Stimulated activated CD8-positive, alpha-beta memory T cell treated with anti-CD3 and anti-CD28 coated beads, Interleukin-12 subunit alpha, Interleukin-12 subunit beta, amount 100 ng/mL, for 4 hours (primary cell): ENCODE data around the gene CDK17.

ENCODE experiments used
- DNase-seq: peaks from one replicate; pipeline ENCODE4 v3.0.0-alpha.2; 2020; ENCODE audit warnings: low read depth

Gene CDK17

DNA sequence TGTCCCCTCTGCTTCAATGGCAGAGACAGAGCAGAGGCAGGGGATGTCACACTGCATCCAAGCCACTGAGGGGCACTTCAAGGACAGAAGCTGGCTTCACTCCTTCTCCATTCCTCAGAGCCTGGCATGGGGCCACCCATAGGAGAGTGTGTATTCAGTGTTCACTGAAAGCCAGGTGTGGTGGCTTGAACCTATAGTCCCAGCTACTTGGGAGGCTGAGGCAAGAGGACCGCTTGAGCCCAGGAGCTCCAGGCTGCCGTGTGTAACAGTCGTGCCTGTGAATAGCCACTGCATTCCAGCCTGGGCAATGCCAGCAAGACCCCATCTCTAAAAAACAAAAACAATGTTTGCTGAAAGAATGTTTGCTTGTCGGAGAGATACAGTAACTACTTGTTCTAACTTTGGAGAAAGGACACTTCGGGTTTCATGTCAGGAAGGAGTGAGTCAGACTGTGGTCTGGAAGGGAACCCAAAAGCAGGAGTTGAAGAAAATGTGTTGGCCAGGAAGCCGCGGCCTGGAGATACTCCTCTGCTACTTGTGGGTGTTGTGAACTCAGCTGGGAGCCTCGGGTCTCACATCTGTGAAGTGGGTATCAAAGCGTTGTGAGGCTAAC lies 162.7 kb downstream of the CDK17 start:
- DNase-seq: peak; percentile 31

DNA sequence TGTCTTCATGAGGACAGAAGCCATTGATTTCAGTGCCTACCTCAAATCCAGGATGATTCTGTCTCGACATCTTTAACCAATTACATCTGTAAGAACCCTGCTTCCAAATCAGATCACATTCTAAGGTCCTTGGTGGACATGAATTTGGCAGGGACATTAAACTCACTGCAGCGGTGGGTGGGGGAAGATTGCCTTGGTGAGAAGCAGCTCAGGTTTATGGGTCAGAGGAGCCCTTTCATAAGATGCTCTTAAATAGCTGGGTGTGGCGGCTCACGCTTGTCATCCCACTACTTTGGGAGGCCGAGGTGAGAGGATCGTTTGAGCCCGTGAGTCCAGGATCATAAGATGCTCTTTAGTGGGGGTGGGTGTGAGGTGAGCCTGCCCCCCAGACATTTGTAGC lies 163.2 kb downstream of the CDK17 start:
- DNase-seq: no peak

DNA sequence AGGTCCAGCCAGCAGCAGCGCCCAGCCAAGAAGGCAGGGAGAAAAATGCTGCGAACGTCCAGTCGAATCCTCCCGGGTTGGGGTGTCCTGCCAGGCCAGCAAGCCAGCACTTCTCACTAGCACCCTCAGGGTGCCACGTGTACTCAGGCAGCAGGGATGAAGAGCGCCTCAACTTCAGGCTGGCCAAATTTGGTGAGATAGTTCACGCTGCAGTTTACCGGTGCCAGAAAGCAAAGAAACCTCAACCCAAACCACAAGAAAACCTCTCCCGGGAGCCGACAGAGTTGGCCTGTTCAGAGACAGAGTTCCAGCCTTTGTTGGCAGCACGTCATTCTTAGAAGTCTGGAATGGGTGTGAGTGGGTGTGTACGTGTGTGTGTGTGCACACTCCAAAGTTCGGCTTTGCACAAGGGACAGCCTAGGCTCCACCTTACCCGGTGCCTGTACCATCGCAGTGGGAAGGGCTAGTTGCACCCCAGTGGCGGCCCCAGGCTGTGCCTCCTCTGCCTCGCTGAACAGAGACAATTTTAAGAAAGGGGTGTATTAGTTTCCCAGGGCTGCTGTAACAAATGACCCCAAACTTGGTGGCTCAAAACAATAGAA lies 163.9 kb downstream of the CDK17 start:
- no peak for DNase-seq

DNA sequence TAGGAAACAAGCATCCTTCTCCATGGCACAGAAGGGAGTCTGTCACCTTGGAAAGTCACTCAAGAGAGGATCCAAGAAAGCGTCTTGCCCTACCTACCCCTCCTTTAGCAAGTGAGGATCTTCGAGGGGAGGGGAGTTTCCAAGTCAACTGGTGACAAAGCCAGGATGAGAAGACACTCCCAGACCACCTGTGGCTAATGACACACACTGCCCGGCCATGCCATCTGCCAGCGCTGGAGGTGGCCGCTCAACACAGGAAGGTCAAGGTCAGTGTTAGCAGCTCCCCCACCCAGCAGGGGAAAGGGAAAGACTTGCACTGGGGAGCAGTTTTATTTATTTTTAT lies 164.8 kb downstream of the CDK17 start:
- no peak for DNase-seq

DNA sequence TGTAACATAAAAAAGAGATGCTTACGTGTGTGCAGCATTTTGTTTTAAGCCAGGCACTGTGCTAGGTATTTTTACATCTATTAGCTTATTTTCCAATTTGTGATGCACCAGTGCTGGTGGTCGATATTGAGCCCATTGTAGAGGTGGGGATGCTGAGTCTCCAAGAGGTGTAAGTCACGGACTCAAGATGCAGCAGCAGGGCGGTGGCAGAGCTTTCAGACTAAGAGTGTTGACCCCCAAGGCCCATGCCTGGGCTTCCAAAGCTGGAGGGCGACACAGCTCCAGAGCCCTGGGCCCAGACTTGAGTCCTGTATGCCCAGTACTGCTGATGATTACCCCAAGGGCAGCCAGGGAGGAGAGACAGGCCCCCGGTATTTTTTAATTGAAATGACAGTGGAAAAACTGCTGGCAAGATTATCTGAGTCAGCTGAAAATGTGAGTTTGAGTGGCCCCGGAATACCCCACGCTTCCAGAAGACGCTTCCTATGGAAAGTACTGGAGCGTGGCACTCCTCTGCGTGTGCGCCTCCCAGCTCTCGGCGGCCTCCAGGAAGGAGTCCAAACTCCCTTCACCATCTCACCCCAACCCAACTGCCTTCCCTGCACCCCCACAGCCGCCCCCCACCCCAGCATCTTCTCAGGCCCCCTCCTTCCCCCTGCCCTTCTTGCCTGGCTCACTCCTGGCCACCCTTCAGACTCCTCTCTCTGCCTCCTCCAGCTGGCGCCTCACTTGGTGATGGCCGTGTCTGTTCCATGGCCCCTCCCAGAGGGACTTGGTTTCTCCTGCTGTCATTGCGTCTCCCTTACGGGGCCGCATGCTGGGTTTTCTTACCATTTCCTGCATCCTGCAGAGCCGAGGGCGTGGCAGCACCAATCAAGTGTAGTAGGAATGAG lies 165.4 kb downstream of the CDK17 start:
- no peak for DNase-seq

DNA sequence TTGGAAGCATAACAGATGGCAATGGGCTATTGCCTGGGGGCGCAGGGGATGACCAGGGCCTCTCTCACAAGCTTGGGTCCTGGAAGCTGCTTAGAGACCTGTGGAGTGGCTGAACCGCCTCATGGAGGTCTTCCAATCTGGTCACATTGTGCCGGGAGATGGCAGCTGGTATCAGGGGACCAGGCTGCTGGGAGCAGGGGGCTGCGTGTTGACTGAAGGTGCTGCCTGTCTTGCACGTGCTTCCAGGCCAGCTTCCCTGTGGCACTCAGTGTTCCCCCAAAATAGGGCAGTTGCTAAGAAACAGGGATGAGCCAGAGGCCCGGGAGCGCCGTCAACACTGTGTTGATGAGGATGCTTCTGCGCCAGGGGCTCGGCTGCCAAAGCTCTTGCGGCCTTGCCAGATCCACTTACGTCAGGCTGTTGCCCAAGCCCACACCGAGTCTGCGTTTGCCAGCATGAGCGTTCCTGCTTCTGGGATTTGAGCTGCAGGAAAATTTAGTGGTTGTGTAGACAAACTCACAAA lies 166.2 kb downstream of the CDK17 start:
- no peak for DNase-seq

DNA sequence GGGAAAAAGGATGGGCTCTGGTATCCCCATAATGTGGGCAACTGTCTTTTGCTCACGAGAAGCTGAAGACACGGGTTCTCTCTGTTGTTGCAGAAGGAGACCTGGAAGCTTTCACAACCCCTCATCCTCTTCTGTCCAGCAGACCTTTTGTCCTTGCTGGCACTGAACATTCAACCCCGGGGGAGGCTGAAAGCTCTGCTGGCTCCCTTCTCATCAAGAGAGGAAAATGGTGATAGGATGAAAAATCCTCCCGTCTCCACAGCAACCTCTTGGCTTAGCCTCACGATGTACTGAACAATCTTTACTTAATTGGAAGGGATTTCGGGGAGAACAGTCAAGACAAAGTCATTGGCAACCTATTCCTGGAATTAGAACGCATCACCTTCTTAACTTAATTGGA lies 167.1 kb downstream of the CDK17 start:
- DNase-seq: no peak

DNA sequence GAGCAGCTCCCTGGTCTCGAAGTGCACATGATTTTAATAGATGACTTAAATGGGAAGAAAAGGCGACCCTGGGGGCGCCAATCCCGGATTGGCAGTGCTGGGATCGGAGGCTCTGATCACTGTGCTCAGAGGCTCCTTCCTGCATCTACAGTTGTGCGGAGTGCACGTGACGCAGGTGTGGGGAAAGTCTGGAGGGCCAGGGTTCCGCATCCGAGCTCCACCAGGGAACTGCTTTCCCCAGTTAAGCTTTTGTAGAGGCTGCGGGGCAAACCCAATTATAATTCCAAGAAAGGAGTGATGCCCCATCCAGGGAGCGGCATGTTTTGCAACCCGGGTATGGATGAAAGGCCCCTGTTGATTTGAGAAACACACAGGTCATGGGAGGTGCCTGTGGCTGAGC lies 169.6 kb downstream of the CDK17 start:
- DNase-seq: no peak

DNA sequence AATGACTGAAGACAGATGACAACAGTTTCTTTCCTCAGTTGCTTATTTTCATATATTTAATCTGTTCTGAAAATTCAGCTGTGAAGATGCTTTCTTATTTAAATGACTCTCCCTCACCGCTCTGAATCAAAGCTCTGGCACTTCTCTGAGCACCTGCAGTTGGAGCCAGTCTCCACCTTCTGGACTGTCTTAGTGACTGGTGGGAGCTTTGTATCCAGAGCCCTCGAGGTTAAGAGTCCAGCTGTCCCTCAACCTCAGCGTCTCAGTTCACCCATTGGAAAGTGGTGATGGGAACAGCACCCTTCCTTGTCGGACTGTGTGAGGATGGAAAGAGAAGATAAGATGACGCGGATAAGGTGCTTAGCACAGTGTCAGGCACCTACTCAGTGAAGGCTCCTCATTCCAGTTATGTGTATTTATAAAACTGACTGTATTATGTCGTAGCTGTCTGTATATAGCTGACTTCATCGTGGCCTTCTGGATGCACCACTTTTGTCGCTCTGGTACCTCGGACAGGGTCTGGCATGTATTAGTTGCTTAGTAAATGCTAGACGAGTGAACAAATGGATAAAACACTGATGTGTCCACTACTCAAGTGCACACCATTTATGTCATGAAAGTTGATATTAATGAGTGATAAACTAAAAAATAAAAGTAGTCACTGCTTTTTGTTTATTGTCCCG lies 171.5 kb downstream of the CDK17 start:
- DNase-seq: no peak
